ENCODE data around the gene PTH2R. TPM values are rescaled to one million over a fixed set of nuclear protein-coding genes. Genes with fewer than 3 reads are reported as not detected.

Gene PTH2R
- total and polyA plus RNA-seq, 2 experiments from 2014 or later: 0.18 to 0.38 TPM

DNA sequence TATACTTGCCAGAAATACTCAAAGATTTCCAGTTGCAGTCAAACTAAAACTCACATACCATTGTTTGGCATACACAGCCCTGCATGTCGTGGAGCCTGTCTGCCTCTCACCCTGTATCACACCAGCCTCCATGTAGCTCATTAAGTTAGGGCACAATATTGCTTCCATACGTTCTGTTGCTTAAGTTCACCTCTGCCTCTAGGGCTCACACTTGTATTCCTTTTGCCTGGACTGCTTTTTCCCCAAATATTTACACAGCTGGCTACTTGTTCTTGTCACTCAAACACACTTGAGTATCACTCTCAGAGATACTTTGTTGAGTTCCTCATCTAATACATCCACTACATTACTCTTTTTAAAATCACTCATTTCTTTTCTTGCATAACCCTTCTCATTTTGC is 83.1 kb downstream of the PTH2R start:
- Mint-ChIP-seq H3K4me1 (no peaks in the 10 kb centered on the region), H3K4me3 (no peak overlapping the region), H3K36me3 (ENCODE audit: low read depth) (no peaks in the 10 kb centered on the region), H3K27me3 (ENCODE audit: insufficient read depth, low read depth, poor library complexity) (no peaks in the 10 kb centered on the region), H3K27ac (no peak overlapping the region), H3K9me3 (no peaks in the 10 kb centered on the region)
- ATAC-seq (no peak), DNase-seq (ENCODE audit: low spot score) (no peak)
- Histone ChIP-seq H3F3A (replicated peaks; ENCODE audit: low read depth) (no peaks in the 10 kb centered on the region), H3K36me3 (ENCODE audit: insufficient read depth) (no peaks in the 10 kb centered on the region), H3K27ac (ENCODE audit: low read depth) (no peak overlapping the region), H3K4me1 (ENCODE audit: insufficient read depth) (no peaks in the 10 kb centered on the region), H3K79me2 (replicated peaks; ENCODE audit: insufficient read depth) (no peaks in the 10 kb centered on the region), H3K27me3 (ENCODE audit: insufficient read depth) (no peaks in the 10 kb centered on the region), H4K20me1 (replicated peaks; ENCODE audit: insufficient read depth) (no peaks in the 10 kb centered on the region), H3K9me2 (ENCODE audit: insufficient read depth) (no peaks in the 10 kb centered on the region), H3K4me3 (no peak overlapping the region), H3K4me2 (no peak overlapping the region), H2AFZ (no peak overlapping the region)
- TF ChIP-seq, protein P1, sequence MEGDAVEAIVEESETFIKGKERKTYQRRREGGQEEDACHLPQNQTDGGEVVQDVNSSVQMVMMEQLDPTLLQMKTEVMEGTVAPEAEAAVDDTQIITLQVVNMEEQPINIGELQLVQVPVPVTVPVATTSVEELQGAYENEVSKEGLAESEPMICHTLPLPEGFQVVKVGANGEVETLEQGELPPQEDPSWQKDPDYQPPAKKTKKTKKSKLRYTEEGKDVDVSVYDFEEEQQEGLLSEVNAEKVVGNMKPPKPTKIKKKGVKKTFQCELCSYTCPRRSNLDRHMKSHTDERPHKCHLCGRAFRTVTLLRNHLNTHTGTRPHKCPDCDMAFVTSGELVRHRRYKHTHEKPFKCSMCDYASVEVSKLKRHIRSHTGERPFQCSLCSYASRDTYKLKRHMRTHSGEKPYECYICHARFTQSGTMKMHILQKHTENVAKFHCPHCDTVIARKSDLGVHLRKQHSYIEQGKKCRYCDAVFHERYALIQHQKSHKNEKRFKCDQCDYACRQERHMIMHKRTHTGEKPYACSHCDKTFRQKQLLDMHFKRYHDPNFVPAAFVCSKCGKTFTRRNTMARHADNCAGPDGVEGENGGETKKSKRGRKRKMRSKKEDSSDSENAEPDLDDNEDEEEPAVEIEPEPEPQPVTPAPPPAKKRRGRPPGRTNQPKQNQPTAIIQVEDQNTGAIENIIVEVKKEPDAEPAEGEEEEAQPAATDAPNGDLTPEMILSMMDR (conservative IDR thresholded peaks at IDR 0.05; ENCODE audit: low read depth in 2 of 2): 0 out of 4 replicates have a peak, but pooled peaks of 1 of the 2 experiments have one; percentile 7
- TF ChIP-seq, protein P2, sequence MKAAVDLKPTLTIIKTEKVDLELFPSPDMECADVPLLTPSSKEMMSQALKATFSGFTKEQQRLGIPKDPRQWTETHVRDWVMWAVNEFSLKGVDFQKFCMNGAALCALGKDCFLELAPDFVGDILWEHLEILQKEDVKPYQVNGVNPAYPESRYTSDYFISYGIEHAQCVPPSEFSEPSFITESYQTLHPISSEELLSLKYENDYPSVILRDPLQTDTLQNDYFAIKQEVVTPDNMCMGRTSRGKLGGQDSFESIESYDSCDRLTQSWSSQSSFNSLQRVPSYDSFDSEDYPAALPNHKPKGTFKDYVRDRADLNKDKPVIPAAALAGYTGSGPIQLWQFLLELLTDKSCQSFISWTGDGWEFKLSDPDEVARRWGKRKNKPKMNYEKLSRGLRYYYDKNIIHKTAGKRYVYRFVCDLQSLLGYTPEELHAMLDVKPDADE (IDR thresholded peaks at IDR 0.05): no peak

DNA sequence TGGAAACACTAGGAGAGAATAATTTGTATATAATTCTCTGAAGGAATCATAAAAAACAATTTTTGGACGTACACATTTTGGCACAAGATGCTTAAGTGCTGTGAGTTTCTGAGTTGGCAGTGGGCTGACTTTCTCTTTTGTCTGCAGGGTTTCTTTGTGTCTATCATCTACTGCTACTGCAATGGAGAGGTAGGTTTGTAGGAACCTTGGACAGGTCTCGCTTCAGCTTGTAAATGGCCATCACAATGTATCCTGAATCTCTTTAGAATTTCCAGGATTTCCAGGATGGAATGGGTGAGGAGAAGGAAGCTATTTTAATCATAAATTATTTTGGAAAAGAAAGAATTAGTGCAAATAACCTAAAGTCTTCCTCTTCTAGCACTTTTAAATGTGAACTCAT is 83.9 kb downstream of the PTH2R start:
- peaks cover 3% of the 10 kb centered on the region; the same call in 2 of the 3 replicates for H3K4me1 Mint-ChIP-seq
- H3K27me3 ChIP-seq (ENCODE audit: insufficient read depth): no peaks in the 10 kb centered on the region
- no peaks in the 10 kb centered on the region for H4K20me1 ChIP-seq (replicated peaks; ENCODE audit: insufficient read depth)
- no peaks in the 10 kb centered on the region for H3K36me3 Mint-ChIP-seq (ENCODE audit: low read depth)
- no peak for ATAC-seq
- no peaks in the 10 kb centered on the region for H3K27me3 Mint-ChIP-seq (ENCODE audit: insufficient read depth, low read depth, poor library complexity)
- TF ChIP-seq, protein P3, sequence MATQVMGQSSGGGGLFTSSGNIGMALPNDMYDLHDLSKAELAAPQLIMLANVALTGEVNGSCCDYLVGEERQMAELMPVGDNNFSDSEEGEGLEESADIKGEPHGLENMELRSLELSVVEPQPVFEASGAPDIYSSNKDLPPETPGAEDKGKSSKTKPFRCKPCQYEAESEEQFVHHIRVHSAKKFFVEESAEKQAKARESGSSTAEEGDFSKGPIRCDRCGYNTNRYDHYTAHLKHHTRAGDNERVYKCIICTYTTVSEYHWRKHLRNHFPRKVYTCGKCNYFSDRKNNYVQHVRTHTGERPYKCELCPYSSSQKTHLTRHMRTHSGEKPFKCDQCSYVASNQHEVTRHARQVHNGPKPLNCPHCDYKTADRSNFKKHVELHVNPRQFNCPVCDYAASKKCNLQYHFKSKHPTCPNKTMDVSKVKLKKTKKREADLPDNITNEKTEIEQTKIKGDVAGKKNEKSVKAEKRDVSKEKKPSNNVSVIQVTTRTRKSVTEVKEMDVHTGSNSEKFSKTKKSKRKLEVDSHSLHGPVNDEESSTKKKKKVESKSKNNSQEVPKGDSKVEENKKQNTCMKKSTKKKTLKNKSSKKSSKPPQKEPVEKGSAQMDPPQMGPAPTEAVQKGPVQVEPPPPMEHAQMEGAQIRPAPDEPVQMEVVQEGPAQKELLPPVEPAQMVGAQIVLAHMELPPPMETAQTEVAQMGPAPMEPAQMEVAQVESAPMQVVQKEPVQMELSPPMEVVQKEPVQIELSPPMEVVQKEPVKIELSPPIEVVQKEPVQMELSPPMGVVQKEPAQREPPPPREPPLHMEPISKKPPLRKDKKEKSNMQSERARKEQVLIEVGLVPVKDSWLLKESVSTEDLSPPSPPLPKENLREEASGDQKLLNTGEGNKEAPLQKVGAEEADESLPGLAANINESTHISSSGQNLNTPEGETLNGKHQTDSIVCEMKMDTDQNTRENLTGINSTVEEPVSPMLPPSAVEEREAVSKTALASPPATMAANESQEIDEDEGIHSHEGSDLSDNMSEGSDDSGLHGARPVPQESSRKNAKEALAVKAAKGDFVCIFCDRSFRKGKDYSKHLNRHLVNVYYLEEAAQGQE (IDR thresholded peaks at IDR 0.05; ENCODE audit: unreplicated experiment): peak; percentile 7
- TF ChIP-seq, protein P4, sequence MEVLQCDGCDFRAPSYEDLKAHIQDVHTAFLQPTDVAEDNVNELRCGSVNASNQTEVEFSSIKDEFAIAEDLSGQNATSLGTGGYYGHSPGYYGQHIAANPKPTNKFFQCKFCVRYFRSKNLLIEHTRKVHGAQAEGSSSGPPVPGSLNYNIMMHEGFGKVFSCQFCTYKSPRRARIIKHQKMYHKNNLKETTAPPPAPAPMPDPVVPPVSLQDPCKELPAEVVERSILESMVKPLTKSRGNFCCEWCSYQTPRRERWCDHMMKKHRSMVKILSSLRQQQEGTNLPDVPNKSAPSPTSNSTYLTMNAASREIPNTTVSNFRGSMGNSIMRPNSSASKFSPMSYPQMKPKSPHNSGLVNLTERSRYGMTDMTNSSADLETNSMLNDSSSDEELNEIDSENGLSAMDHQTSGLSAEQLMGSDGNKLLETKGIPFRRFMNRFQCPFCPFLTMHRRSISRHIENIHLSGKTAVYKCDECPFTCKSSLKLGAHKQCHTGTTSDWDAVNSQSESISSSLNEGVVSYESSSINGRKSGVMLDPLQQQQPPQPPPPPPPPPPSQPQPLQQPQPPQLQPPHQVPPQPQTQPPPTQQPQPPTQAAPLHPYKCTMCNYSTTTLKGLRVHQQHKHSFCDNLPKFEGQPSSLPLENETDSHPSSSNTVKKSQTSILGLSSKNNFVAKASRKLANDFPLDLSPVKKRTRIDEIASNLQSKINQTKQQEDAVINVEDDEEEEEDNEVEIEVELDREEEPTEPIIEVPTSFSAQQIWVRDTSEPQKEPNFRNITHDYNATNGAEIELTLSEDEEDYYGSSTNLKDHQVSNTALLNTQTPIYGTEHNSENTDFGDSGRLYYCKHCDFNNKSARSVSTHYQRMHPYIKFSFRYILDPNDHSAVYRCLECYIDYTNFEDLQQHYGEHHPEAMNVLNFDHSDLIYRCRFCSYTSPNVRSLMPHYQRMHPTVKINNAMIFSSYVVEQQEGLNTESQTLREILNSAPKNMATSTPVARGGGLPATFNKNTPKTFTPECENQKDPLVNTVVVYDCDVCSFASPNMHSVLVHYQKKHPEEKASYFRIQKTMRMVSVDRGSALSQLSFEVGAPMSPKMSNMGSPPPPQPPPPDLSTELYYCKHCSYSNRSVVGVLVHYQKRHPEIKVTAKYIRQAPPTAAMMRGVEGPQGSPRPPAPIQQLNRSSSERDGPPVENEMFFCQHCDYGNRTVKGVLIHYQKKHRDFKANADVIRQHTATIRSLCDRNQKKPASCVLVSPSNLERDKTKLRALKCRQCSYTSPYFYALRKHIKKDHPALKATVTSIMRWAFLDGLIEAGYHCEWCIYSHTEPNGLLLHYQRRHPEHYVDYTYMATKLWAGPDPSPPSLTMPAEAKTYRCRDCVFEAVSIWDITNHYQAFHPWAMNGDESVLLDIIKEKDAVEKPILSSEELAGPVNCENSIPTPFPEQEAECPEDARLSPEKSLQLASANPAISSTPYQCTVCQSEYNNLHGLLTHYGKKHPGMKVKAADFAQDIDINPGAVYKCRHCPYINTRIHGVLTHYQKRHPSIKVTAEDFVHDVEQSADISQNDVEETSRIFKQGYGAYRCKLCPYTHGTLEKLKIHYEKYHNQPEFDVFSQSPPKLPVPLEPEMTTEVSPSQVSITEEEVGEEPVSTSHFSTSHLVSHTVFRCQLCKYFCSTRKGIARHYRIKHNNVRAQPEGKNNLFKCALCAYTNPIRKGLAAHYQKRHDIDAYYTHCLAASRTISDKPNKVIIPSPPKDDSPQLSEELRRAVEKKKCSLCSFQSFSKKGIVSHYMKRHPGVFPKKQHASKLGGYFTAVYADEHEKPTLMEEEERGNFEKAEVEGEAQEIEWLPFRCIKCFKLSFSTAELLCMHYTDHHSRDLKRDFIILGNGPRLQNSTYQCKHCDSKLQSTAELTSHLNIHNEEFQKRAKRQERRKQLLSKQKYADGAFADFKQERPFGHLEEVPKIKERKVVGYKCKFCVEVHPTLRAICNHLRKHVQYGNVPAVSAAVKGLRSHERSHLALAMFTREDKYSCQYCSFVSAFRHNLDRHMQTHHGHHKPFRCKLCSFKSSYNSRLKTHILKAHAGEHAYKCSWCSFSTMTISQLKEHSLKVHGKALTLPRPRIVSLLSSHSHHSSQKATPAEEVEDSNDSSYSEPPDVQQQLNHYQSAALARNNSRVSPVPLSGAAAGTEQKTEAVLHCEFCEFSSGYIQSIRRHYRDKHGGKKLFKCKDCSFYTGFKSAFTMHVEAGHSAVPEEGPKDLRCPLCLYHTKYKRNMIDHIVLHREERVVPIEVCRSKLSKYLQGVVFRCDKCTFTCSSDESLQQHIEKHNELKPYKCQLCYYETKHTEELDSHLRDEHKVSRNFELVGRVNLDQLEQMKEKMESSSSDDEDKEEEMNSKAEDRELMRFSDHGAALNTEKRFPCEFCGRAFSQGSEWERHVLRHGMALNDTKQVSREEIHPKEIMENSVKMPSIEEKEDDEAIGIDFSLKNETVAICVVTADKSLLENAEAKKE (CRISPR knock-in tag; IDR thresholded peaks at IDR 0.05): no peak
- no peak overlapping the region for H2AFZ ChIP-seq
- no peak overlapping the region for H3K4me3 Mint-ChIP-seq
- H3K79me2 ChIP-seq (replicated peaks; ENCODE audit: insufficient read depth): no peaks in the 10 kb centered on the region
- no peaks in the 10 kb centered on the region for H3F3A ChIP-seq (replicated peaks; ENCODE audit: low read depth)
- H3K9me3 Mint-ChIP-seq: no peaks in the 10 kb centered on the region
- no peak overlapping the region for H3K4me2 ChIP-seq
- no peaks in the 10 kb centered on the region for H3K36me3 ChIP-seq (ENCODE audit: insufficient read depth)
- no peak overlapping the region for H3K27ac ChIP-seq (ENCODE audit: low read depth)
- peaks cover 5% of the 10 kb centered on the region for H3K4me1 ChIP-seq (ENCODE audit: insufficient read depth)
- H3K27ac Mint-ChIP-seq: no peak overlapping the region
- no peak overlapping the region for H3K4me3 ChIP-seq
- no peaks in the 10 kb centered on the region for H3K9me2 ChIP-seq (ENCODE audit: insufficient read depth)
- no peak for DNase-seq (ENCODE audit: low spot score)

Data from GM23338 (cell line).